Activated T-helper 2 cell treated with anti-CD3 and anti-CD28 coated beads, Interferon-gamma antibody, Interleukin-2, Interleukin-4, amounts not matched to agents 10 μg/mL and 5 μg/mL and 100 μg/mL, durations not matched to agents 14 hours and 24 hours and 36 hours (primary cell): ENCODE results near the gene PRSS53. TPM values are rescaled to one million over a fixed set of nuclear protein-coding genes. Genes with fewer than 3 reads are reported as not detected.

Source experiments
- DNase-seq: peaks from one replicate; pipeline ENCODE4 v3.0.0; 2021; ENCODE audit warnings: low spot score
- H3K27ac Mint-ChIP-seq: one replicate; pipeline ENCODE4 v1.8.0; 2021; ENCODE audit warnings: mixed read lengths
- H3K27me3 Mint-ChIP-seq: one replicate; pipeline ENCODE4 v1.8.0; 2021; ENCODE audit warnings: low read depth, mixed read lengths
- H3K36me3 Mint-ChIP-seq: one replicate; pipeline ENCODE4 v1.8.0; 2021; ENCODE audit warnings: low read depth, mixed read lengths
- H3K4me1 Mint-ChIP-seq: one replicate; pipeline ENCODE4 v1.8.0; 2021; ENCODE audit warnings: low read depth, mixed read lengths
- H3K4me3 Mint-ChIP-seq: one replicate; pipeline ENCODE4 v1.8.0; 2021; ENCODE audit warnings: low read depth, mild to moderate bottlenecking, moderate library complexity, mixed read lengths
- H3K9me3 Mint-ChIP-seq: one replicate; pipeline ENCODE4 v1.8.0; 2021; ENCODE audit warnings: mixed read lengths
- intact Hi-C: fragments of 100-400 bp; cut with micrococcal nuclease; formaldehyde crosslinking; loops from one replicate; pipeline ENCODE4 v1.15.1; 2023
- total RNA-seq: library from RNA; stranded (reverse); gene quantifications from 2 replicates; pipeline ENCODE4 v1.2.3, GENCODE V29; 2022

PRSS53 gene
- total RNA-seq, 1 donor from 2014 or later, result 4.8 TPM

GRCh38 chr16:31077024-31077423 lies 11.7 kb downstream of the PRSS53 start:
- peaks cover 51% of the 10 kb centered on the region for H3K36me3 Mint-ChIP-seq
- no peak overlapping the region for H3K27ac Mint-ChIP-seq
- intact Hi-C loops, result no loop called here
- no peak for DNase-seq
- no peaks in the 10 kb centered on the region for H3K9me3 Mint-ChIP-seq
- no peaks in the 10 kb centered on the region for H3K27me3 Mint-ChIP-seq
- peaks cover 14% of the 10 kb centered on the region for H3K4me1 Mint-ChIP-seq
- H3K4me3 Mint-ChIP-seq, result no peak overlapping the region

- no peak overlapping the region for H3K27ac Mint-ChIP-seq
- peak overlapping the region; percentile 45 for H3K4me3 Mint-ChIP-seq
- peaks cover 50% of the 10 kb centered on the region for H3K36me3 Mint-ChIP-seq
- H3K4me1 Mint-ChIP-seq, result peaks cover 20% of the 10 kb centered on the region
- H3K27me3 Mint-ChIP-seq, result no peaks in the 10 kb centered on the region
- intact Hi-C loops, result no loop called here
- H3K9me3 Mint-ChIP-seq, result no peaks in the 10 kb centered on the region
- DNase-seq, result no peak
Measured at GRCh38 chr16:31076319-31076718, 12.4 kb downstream of the PRSS53 start.

DNA sequence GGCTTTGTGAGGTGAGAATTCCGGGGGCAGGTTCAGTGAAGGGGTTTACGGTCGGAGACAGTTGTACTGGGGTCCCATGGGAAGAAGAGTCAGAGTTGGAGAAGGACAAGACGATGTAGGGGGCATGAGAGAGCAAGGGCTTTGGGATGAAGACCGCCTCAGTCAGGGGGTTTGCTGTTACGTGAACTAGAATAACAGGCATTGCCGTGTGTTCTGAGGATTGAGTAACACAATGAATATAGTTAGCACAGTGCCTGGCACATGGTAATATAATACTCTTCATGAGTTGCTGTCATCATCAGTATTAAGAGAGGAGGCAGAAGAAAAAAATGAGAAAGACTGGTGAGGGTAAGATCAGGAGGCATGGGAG lies 13.9 kb downstream of the PRSS53 start:
- Mint-ChIP-seq H3K9me3 (no peaks in the 10 kb centered on the region), H3K36me3 (peaks cover 38% of the 10 kb centered on the region), H3K4me3 (peak overlapping the region; percentile 94), H3K27me3 (no peaks in the 10 kb centered on the region), H3K27ac (peak overlapping the region; percentile 93), H3K4me1 (peaks cover 20% of the 10 kb centered on the region)
- DNase-seq, result no peak
- intact Hi-C loops, result loop anchor here (1.0 to 5.0 kb wide), 8 partner anchors 20 to 385 kb away; partner anchors contain the start of genes ARMC5, BCKDK, FUS and STX4

DNA sequence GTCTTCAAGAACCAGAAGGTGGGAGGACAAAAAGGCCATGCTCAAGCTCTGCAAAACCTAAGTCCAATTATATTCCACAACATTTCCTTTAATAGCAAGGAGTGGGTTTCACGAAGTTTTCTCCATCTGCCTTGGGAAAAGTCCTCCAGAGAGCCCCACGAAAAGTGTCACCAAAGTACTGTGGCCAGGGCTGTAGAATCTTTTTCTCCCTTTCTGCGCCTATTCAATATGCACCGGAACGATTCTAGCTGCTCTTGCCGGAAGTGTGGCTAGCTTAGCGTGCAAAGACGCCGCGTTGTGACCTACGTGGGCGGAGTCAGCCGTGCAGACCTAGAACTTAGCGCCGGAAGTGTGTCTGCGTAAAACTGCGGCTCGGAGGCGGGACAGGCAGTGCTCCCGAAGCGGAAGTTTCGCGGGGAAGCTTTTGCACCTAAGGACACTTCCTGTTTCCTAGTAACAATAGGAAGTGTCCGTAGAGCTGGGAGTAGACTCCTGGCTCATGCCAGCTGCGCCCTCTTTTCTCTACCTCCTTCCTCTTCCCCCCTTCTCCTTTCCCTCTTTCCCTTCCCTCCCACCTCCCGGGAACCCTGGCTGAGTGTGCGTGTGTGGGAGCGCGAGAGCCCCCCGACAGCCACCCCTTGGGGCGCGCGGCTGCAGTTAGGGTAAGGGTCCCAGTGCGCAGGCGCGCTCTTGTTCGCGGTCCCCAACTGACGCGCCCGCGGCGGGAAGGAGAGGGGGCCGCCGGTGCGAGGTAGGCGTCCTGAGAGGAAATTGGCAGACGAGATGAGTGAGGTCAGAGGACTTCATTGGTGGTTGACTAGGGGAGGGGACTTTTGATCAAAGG lies 14.6 kb downstream of the PRSS53 start, which contains the start of the genes ZNF646 and ZNF668:
Gene ZNF646, plus strand, starts transcription at position 453 of the 844 bp plus-strand sequence. CDS start 1,903 bp downstream, outside the sequence.
Gene ZNF668, minus strand, starts transcription at position 271 of the 844 bp plus-strand sequence. CDS start 9,781 bp downstream, outside the sequence.
- Mint-ChIP-seq H3K4me3 (peak within 1 kb of the TSS; percentile 99), H3K36me3 (peaks cover 33% of the 10 kb centered on the region), H3K9me3 (no peaks in the 10 kb centered on the region), H3K27me3 (no peaks in the 10 kb centered on the region), H3K4me1 (peaks cover 23% of the 10 kb centered on the region), H3K27ac (peak within 1 kb of the TSS; percentile 96)
- intact Hi-C loops, result loop anchor here (1.0 to 5.0 kb wide), 9 partner anchors 20 to 385 kb away; partner anchors contain the start of genes ARMC5, BCKDK, FUS and SETD1A
- peak; percentile 98 for DNase-seq

DNA sequence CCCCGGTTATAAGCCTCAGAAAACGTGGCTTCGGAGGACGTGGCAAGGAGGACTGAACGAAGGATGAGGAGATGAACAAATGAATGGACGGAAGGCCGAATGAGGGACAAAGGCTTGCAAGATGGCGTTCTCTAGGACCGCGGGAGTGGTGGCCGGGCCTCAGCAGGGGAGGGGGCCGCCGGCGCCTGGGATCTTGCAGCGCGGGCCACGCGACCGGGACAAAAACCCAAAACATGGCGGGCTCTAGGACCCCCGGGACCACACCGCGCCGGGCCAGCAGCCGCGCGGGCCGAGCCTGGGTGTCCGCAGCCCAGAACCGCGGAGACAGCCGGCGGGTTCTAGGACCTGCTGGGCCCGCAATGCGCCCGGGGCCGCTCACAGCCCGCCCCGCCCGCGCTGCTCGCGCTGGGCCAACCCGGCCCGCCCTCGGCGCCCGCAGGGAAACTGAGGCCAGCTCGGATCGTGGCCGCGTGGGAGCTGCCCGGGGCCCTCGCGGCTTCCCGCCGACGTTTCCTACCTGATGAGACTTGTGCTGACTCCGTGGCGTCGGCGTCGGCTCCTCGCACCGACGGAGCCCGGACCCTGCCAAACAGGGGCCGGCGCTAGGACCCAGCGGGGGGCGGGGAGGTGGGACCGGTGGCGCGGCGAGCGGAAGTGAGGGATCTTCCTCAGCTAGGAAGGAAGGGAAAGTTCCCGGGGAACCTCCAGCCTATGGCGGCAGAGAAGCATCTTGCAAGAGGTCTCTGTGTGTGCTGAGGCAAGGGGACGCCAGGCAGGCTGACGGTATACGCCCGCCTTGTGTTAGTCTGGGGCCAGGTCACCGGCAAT lies 15.4 kb downstream of the PRSS53 start:
- peak; percentile 85 for DNase-seq
- Mint-ChIP-seq H3K4me1 (peaks cover 24% of the 10 kb centered on the region), H3K27me3 (no peaks in the 10 kb centered on the region), H3K36me3 (peaks cover 27% of the 10 kb centered on the region), H3K27ac (peak overlapping the region; percentile 96), H3K4me3 (peak overlapping the region; percentile 99), H3K9me3 (no peaks in the 10 kb centered on the region)
- intact Hi-C loops, result loop anchor here (1.0 to 5.0 kb wide), 2 partner anchors 34 to 116 kb away; partner anchors contain the start of genes BCKDK and SETD1A

GRCh38 chr16:31072540-31073141 lies 16.1 kb downstream of the PRSS53 start:
- intact Hi-C loops, result loop anchor here (1.0 to 5.0 kb wide), 2 partner anchors 35 to 115 kb away; partner anchors contain the start of genes BCKDK and SETD1A
- peaks cover 26% of the 10 kb centered on the region for H3K4me1 Mint-ChIP-seq
- peaks cover 20% of the 10 kb centered on the region for H3K36me3 Mint-ChIP-seq
- peak; percentile 33 for DNase-seq
- H3K9me3 Mint-ChIP-seq, result no peaks in the 10 kb centered on the region
- peak overlapping the region; percentile 99 for H3K4me3 Mint-ChIP-seq
- H3K27ac Mint-ChIP-seq, result peak overlapping the region; percentile 96
- no peaks in the 10 kb centered on the region for H3K27me3 Mint-ChIP-seq

DNA sequence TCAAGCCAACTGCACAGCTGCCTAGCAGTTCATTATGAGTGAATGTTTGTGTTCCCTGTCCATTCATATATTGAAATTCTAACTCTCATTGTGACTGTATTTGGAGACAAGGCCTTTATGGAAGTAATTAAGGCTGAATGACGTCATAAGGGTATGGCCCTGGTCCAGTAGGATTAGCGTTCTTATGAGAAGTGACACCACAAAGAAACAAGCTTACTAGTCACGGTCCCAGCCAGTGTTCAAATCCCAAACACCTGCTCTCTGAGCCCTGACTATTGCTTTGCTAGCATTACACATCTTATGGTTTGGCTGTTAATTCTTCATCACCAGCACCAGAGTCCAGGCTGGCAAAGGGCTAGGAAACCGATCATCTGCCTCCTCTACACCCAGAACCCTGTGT lies 16.9 kb downstream of the PRSS53 start:
- Mint-ChIP-seq H3K4me1 (peaks cover 26% of the 10 kb centered on the region), H3K27me3 (no peaks in the 10 kb centered on the region), H3K4me3 (peak overlapping the region; percentile 99), H3K36me3 (peaks cover 15% of the 10 kb centered on the region), H3K27ac (peak overlapping the region; percentile 96), H3K9me3 (no peaks in the 10 kb centered on the region)
- no peak for DNase-seq
- intact Hi-C loops, result loop anchor here (5.0 kb wide), 1 partner anchor 35 kb away; the partner anchor contains the start of gene BCKDK

- peaks cover 40% of the 10 kb centered on the region for H3K4me1 Mint-ChIP-seq
Measured at GRCh38 chr16:31067342-31067741, 21.4 kb downstream of the PRSS53 start.

DNA sequence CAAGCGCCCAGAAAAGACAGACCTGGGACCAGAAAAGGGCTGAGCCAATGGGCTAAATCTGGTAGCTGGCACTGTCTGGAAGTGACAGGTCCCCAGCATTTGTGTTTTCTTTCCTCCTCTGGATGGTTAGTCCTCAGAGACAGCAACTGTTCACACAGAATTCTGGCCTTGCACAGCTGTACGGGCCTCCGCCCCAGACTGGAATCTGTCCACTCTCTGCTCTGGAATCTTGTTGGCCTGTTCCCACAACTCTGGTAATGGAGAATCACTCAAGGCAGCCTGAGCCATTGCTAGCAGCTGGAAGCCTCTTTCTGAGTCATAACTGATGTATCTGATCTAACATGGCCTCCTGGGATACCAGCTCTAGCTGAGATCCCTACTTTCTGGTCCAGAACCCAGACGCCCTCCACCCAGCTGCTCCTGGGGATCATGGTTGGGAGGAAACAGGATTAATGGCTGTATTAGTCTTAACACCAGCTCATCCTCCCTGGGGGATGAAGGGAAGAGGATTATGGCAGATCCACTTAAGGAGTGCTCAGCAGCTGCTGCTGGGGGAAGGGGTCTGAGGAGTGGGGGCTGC lies 23.8 kb downstream of the PRSS53 start:
- Mint-ChIP-seq H3K36me3 (peaks cover 46% of the 10 kb centered on the region), H3K27me3 (no peaks in the 10 kb centered on the region), H3K27ac (peak overlapping the region; percentile 59), H3K4me3 (peak overlapping the region; percentile 65), H3K4me1 (peaks cover 31% of the 10 kb centered on the region), H3K9me3 (no peaks in the 10 kb centered on the region)
- no peak for DNase-seq
- intact Hi-C loops, result no loop called here

More at GRCh38 chr16:31067342-31067741, 21.4 kb downstream of the PRSS53 start:
- H3K36me3 Mint-ChIP-seq, result peaks cover 25% of the 10 kb centered on the region
- no peak overlapping the region for H3K4me3 Mint-ChIP-seq
- no peaks in the 10 kb centered on the region for H3K27me3 Mint-ChIP-seq
- no peaks in the 10 kb centered on the region for H3K9me3 Mint-ChIP-seq
- H3K27ac Mint-ChIP-seq, result no peak overlapping the region
- DNase-seq, result no peak
- intact Hi-C loops, result no loop called here

- Mint-ChIP-seq H3K36me3 (peaks cover 50% of the 10 kb centered on the region), H3K9me3 (no peaks in the 10 kb centered on the region), H3K4me3 (peak overlapping the region; percentile 65), H3K4me1 (peaks cover 28% of the 10 kb centered on the region), H3K27me3 (no peaks in the 10 kb centered on the region), H3K27ac (peak overlapping the region; percentile 59)
- intact Hi-C loops, result no loop called here
- DNase-seq, result no peak
Measured at GRCh38 chr16:31063843-31064611, 24.7 kb downstream of the PRSS53 start.

- no peaks in the 10 kb centered on the region for H3K27me3 Mint-ChIP-seq
- peaks cover 26% of the 10 kb centered on the region for H3K4me1 Mint-ChIP-seq
- no peaks in the 10 kb centered on the region for H3K9me3 Mint-ChIP-seq
- peak overlapping the region; percentile 37 for H3K4me3 Mint-ChIP-seq
- no peak overlapping the region for H3K27ac Mint-ChIP-seq
- H3K36me3 Mint-ChIP-seq, result peaks cover 50% of the 10 kb centered on the region
- DNase-seq, result no peak
- intact Hi-C loops, result no loop called here
Measured at GRCh38 chr16:31063495-31063842, 25.3 kb downstream of the PRSS53 start.
